Stimulated activated CD4-positive, alpha-beta T cell treated with anti-CD3 and anti-CD28 coated beads, Interleukin-2, amount 100 ng/mL, for 4 hours (primary cell): ENCODE data around the gene TBR1.

ENCODE experiments used
- DNase-seq: peaks from one replicate; pipeline ENCODE4 v3.0.0-alpha.2; 2020; ENCODE audit warnings: low read depth

Gene TBR1

DNA sequence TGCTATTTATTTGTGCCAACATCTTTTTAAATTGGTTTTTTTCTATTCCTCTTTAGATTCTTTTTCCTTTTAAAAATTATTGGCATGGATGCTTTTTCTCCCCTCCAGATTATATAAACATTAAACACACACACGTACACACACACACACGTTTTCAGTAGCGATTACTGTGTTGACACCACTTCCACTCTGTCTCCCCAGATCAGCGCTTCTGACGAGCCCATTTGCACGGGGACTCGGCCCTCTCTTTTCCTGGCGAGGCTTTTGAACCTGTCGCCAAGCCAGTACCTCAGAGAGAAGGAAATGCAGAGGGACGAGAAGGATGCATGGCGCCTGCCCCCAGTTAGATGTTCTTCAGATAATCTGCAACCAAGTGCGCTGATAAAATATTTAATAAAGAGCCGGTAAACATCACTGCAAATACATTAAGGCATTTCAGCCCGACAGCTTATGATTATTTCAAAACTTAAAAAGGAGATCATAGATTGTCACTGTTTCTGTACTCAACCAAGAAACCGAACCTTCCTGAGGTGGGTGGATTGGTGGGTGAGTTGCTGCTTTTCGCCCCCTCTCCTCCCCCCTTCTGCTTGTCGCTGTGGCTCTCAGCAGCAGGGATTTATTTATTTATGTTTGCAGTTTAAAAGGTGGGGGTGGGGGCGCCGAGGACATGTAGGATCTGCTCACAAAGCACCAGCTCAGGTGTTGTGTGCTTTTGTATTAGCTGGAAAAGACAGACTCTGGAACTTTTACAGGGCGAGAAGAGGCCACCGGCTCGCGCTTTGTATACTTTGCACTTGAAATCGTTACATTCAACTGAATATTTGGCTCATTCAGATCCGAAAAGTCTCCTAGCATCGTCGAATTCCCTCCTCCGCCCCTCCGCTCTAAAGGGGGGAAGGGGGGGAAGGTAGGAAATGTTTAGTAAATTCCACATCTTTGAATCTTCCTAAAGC lies 787 bp upstream of the TBR1 start:
- no peak for DNase-seq

DNA sequence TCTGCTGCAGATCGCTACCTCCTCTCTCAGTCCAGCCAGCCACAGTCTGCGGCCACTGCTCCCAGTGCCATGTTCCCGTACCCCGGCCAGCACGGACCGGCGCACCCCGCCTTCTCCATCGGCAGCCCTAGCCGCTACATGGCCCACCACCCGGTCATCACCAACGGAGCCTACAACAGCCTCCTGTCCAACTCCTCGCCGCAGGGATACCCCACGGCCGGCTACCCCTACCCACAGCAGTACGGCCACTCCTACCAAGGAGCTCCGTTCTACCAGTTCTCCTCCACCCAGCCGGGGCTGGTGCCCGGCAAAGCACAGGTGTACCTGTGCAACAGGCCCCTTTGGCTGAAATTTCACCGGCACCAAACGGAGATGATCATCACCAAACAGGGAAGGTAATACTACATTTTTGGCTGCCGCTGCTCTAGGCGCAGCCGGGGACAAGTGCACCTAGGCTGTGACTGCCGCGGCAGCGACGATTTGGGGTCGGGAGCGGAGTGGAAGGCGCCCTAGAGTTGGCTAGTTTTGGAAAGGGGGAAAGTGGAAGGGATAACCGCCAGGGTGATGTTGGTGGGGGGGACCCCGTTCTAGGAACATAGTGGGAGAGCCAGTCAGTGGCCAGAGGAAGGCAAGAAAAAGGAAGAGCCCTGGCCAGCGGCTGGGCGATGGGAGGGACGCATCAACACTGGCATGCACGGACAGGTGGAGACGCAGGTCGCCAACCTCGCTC lies 776 bp downstream of the TBR1 start:
- no peak for DNase-seq

GRCh38 chr2:161417438-161418274 lies 1.6 kb downstream of the TBR1 start:
- DNase-seq = no peak

DNA sequence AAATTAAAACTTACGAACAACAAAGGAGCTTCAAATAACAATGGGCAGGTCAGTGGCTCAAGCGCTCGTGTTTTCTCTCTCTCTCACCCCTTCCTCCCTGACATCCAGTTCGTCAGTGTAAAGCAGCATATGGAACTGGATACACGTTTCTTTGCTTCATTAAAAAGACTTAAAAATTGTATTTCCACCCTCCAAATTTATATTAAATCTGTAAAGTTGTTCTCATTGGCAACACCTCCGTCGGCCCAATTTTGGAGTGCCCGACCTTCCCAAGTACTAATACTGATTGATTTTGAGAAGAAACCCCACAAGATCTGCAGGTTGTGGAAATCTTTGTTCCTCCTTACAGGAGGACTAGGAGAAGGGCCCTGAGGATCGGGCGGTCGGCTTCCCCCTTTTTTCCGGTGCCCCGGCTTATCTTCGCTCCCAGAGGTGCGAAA lies 2.2 kb downstream of the TBR1 start:
- no peak for DNase-seq

DNA sequence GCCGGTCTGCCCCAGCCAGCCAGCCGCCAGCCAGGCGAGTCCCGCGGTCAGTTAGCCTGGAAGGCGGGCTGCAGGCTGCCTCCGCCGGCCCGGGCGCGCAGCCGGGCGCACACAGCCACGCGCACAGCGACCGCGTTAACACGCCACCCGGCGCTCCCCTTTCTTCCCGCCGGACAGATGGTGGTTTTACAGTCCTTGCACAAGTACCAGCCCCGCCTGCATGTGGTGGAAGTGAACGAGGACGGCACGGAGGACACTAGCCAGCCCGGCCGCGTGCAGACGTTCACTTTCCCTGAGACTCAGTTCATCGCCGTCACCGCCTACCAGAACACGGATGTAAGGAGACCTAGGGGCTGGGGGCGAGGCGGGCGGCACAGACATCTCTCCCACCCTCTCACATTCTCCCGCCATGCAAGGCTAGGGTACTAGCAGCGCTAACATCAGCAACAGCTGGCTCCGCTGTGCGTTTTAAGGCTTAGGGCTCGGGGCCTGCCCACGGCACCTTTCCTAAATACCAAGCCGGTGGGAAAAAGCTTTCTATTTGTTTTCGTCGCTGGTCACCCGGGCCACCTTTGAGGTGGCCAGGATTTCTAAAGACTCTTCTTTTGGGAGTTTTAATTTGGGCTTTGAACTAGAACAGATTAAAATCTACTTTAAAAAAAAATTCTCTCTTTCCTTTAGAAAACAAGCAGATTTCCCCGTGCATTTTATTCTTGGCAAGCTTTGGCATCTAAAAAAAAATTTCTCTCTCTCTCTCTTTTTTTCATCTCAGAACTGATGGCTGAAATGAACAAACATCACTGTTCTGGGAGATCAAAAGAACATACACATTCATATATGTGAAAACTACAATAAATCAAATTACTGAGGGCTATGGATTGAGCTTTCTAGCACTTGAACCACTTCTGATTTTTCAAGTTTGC lies 2.9 kb downstream of the TBR1 start:
- no peak for DNase-seq

GRCh38 chr2:161419638-161420190 lies 3.6 kb downstream of the TBR1 start:
- no peak for DNase-seq

DNA sequence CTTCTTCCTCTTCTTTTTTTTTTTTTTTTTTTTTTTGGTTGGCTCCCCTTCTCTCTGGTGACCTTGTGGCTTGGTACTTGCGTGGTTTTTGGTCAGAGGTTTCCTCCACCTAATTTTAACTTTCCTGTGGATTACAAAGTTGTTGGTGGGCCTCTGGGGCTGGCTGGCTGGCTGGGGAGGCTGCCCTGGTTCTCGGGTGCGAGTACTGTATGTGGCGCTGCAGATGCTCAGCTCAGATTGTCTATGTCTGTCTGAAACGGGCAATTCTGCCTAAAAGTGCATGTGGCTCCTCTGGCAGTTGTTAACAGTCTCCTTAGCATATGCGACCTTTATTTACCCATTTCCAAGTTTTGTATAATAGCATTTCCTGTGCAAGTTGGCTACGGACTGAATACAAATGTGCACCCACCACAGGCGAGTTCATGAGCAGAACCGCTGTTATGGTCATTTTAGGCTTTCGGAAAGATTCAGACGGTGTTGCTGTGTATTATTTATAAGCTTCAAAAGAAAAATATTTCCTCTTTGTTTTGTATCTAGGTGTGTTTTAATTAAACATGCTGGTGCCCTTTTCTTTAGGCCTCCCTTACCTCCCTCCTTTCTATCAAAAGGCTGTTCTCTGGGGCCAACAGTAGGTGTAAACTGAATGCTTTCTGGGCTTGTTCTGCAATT lies 4.4 kb downstream of the TBR1 start:
- DNase-seq = no peak

DNA sequence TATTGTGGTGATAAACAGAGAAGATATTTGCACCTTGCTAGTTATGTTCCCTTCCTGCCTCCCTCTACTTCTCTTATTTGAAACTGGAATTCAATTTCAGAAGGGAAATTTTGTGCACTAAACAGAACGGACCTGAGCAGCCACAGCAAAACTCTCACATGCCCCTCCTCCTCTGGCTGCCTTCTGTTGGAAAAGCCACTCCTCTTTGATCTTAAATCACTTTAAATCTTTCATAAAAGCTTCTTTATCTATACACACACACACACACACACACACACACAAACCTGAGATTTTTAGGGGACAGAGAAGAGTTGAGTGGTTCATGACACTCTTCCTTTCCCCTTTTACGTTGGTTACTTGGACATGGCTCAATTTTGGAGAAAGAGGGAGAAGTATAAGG lies 5.6 kb downstream of the TBR1 start:
- no peak for DNase-seq

DNA sequence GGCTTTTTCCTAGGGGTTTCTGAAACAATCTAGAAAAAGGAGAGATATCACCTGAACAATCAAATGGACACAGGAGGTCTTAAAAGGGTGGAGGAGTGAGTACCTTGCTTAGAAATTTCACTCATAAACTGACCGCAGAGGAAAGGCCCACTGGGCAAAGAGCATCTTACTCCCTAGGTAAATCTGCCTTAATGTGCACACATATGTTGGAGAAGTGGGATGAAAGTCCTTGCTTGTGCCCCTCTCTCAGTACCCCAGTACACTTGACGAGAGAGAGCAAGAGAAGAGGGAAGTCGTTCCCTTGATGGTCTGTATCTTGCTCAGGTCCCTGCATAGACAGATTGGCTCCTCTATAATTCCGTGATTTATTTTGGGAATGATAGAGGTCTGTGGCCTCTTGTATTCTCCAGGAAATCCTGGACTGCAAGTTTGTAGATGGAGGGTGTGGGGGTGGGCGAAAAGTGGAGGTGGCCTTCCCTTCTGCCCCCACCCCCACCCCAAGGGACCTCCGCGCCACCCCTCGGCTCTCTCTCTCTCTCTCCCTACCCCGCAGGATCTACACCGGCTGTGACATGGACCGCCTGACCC lies 6.8 kb downstream of the TBR1 start:
- DNase-seq = no peak

DNA sequence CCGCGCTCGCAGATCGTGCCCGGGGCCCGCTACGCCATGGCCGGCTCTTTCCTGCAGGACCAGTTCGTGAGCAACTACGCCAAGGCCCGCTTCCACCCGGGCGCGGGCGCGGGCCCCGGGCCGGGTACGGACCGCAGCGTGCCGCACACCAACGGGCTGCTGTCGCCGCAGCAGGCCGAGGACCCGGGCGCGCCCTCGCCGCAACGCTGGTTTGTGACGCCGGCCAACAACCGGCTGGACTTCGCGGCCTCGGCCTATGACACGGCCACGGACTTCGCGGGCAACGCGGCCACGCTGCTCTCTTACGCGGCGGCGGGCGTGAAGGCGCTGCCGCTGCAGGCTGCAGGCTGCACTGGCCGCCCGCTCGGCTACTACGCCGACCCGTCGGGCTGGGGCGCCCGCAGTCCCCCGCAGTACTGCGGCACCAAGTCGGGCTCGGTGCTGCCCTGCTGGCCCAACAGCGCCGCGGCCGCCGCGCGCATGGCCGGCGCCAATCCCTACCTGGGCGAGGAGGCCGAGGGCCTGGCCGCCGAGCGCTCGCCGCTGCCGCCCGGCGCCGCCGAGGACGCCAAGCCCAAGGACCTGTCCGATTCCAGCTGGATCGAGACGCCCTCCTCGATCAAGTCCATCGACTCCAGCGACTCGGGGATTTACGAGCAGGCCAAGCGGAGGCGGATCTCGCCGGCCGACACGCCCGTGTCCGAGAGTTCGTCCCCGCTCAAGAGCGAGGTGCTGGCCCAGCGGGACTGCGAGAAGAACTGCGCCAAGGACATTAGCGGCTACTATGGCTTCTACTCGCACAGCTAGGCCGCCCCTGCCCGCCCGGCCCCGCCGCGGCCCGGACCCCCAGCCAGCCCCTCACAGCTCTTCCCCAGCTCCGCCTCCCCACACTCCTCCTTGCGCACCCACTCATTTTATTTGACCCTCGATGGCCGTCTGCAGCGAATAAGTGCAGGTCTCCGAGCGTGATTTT lies 7.6 kb downstream of the TBR1 start:
- DNase-seq = no peak

GRCh38 chr2:161424394-161424769 lies 8.3 kb downstream of the TBR1 start:
- DNase-seq = no peak

- no peak for DNase-seq
These were observed 9.0 kb downstream of the TBR1 start for GRCh38 chr2:161424891-161425727.

- DNase-seq = no peak
These were observed 9.8 kb downstream of the TBR1 start for GRCh38 chr2:161425728-161426454.

DNA sequence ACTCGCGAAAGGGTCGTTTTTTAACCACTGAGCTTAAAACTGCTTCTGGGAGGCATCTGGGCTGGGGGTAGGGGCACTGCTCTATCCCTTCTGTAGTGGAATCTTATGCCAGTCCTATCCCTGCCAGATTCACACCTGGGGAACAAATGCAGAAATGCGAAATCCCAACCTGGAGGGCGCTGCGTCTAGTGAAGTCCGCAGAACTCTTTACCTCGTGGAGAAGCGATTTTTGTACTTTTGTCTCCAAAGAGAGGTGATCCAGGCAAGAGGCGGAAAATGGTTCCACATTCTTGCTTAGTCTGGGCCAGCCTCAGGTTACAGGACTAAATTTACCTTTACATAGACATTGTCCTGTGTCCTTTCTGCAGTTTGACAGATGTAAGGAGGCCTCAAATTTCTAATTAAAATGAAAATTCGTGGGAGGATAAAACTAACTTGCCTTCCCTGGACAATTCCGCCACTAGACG lies 10.4 kb downstream of the TBR1 start:
- no peak for DNase-seq

DNA sequence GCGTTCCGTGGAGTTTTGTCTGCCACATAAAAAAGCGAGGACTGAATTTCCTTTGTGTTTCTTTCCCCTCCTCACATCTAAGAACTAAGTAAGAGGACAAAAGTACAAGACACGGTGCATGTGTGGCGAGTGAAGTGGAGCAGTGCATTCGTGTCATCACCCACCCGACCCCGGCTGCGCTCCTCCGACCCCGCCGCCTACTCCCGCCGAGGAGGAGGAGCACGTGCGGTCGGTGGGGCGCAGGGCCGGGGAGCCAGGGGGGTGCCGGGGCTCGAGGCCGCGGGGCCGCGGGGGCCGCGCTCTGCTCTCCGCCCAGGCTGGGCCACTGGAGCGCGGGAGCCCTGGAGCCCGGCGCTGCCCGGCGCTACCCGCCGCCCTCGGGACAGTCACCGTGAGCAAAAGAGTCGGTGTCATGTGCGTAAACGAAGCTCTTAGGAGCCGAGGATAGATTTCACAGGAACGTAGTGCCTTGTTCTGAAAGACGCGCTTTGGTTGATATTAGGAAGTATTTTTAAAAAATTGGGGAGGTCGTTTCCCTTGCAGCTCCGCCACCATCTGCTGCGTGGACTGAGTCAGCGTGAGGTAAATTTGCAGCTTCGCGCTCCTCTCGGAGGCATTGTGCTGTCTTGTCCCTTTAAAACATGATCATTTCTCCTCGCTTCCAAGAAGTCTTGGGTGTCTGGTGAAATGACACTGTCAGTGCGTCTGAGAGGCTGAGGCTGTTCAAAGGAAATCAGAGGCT lies 11.0 kb downstream of the TBR1 start:
- no peak for DNase-seq
